Glutamatergic neuron (in vitro differentiated cells): ENCODE measurements around the gene ISOC1. TPM values are rescaled to one million over a fixed set of nuclear protein-coding genes. Genes with fewer than 3 reads are reported as not detected.

ENCODE experiments used
- DNase-seq: peaks from one replicate; pipeline ENCODE4 v3.0.0; 2022
- H3K27ac Mint-ChIP-seq: one replicate; pipeline ENCODE4 v1.8.0; 2020; ENCODE audit warnings: mild to moderate bottlenecking, mixed read lengths, inconsistent platforms; ENCODE audit not compliant: unreplicated experiment
- H3K27me3 Mint-ChIP-seq: one replicate; pipeline ENCODE4 v1.8.0; 2020; ENCODE audit warnings: mild to moderate bottlenecking, moderate library complexity, mixed read lengths, inconsistent platforms; ENCODE audit not compliant: unreplicated experiment
- H3K36me3 Mint-ChIP-seq: one replicate; pipeline ENCODE4 v1.8.0; 2020; ENCODE audit warnings: mild to moderate bottlenecking, mixed read lengths, inconsistent platforms; ENCODE audit not compliant: unreplicated experiment
- H3K4me1 Mint-ChIP-seq: one replicate; pipeline ENCODE4 v1.8.0; 2020; ENCODE audit warnings: mild to moderate bottlenecking, low read depth, mixed read lengths, inconsistent platforms; ENCODE audit not compliant: unreplicated experiment
- H3K4me3 Mint-ChIP-seq: one replicate; pipeline ENCODE4 v1.8.0; 2020; ENCODE audit warnings: mild to moderate bottlenecking, mixed read lengths, inconsistent platforms; ENCODE audit not compliant: unreplicated experiment
- H3K9me3 Mint-ChIP-seq: one replicate; pipeline ENCODE4 v1.8.0; 2020; ENCODE audit warnings: mild to moderate bottlenecking, moderate library complexity, mixed read lengths, inconsistent platforms; ENCODE audit not compliant: unreplicated experiment
- CTCF ChIP-seq: fragments of 200-600 bp; sonication (generic); IDR thresholded peaks from one replicate; pipeline ENCODE4 v1.5.0; 2021; ENCODE audit not compliant: partially characterized antibody, unreplicated experiment
- long read RNA-seq: library from polyadenylated mRNA; unstranded; transcript quantifications from one replicate; pipeline ENCODE4 v2.0.0, GENCODE V29; 2020; ENCODE audit not compliant: unreplicated experiment
- total RNA-seq: library from RNA; stranded (reverse); fragmentation: NEBNext Ultra II Directional; extraction: Animal tissue kit (Norgen Biotek cat#: 25700); gene quantifications from one replicate; pipeline ENCODE4 v1.2.1, GENCODE V29; 2021; ENCODE audit not compliant: unreplicated experiment

The ISOC1 gene
- 4.8 TPM for total RNA-seq
- long read RNA-seq, transcript ISOC1-201 (5 exons, 1,940 nt), result major isoform, 7 of 8 reads
- long read RNA-seq, partial matches to known transcripts, result 0 of 8 reads
- long read RNA-seq, other reads (novel, unspliced or antisense), result 1 of 8 reads

GRCh38 chr5:129094087-129094923 lies at the start of gene ISOC1:
TSS of gene ISOC1 (plus strand) at chr5:129094749. CDS start at chr5:129094767, 18 bp downstream.
- Mint-ChIP-seq H3K9me3 (no peaks in the 10 kb centered on the region), H3K36me3 (no peaks in the 10 kb centered on the region), H3K27ac (no peak within 1 kb of the TSS), H3K4me3 (peak within 1 kb of the TSS; percentile 85), H3K27me3 (peaks cover 3% of the 10 kb centered on the region), H3K4me1 (peaks cover 1% of the 10 kb centered on the region)
- peak; percentile 92 for DNase-seq
- no peak for TF ChIP-seq CTCF

GRCh38 chr5:129046151-129046550 lies 48.4 kb upstream of the ISOC1 start:
- Mint-ChIP-seq H3K36me3 (no peaks in the 10 kb centered on the region), H3K9me3 (no peaks in the 10 kb centered on the region), H3K4me1 (no peaks in the 10 kb centered on the region), H3K27ac (no peak overlapping the region), H3K4me3 (no peak overlapping the region), H3K27me3 (no peaks in the 10 kb centered on the region)
- TF ChIP-seq CTCF, result no peak
- no peak for DNase-seq

- Mint-ChIP-seq H3K27ac (no peak overlapping the region), H3K9me3 (no peaks in the 10 kb centered on the region), H3K36me3 (no peaks in the 10 kb centered on the region)
Observed at GRCh38 chr5:129048509-129048908, 46.0 kb upstream of the ISOC1 start.

GRCh38 chr5:129049126-129049799 lies 45.3 kb upstream of the ISOC1 start:
- Mint-ChIP-seq H3K27ac (no peak overlapping the region), H3K36me3 (no peaks in the 10 kb centered on the region), H3K27me3 (no peaks in the 10 kb centered on the region), H3K9me3 (no peaks in the 10 kb centered on the region), H3K4me1 (no peaks in the 10 kb centered on the region), H3K4me3 (no peak overlapping the region)
- no peak for DNase-seq
- TF ChIP-seq CTCF, result no peak

More at GRCh38 chr5:129048509-129048908, 46.0 kb upstream of the ISOC1 start:
- Mint-ChIP-seq H3K4me3 (no peak overlapping the region), H3K27me3 (no peaks in the 10 kb centered on the region), H3K4me1 (no peaks in the 10 kb centered on the region)
- no peak for DNase-seq
- no peak for TF ChIP-seq CTCF

- no peak overlapping the region for H3K4me3 Mint-ChIP-seq
- H3K27me3 Mint-ChIP-seq, result no peaks in the 10 kb centered on the region
- H3K4me1 Mint-ChIP-seq, result no peaks in the 10 kb centered on the region
- TF ChIP-seq CTCF, result no peak
- H3K27ac Mint-ChIP-seq, result no peak overlapping the region
- no peak for DNase-seq
- H3K36me3 Mint-ChIP-seq, result no peaks in the 10 kb centered on the region
- no peaks in the 10 kb centered on the region for H3K9me3 Mint-ChIP-seq
Observed at GRCh38 chr5:129051283-129051682, 43.3 kb upstream of the ISOC1 start.
